Measurements from ENCODE around the gene GRK6.

GRK6 gene

DNA sequence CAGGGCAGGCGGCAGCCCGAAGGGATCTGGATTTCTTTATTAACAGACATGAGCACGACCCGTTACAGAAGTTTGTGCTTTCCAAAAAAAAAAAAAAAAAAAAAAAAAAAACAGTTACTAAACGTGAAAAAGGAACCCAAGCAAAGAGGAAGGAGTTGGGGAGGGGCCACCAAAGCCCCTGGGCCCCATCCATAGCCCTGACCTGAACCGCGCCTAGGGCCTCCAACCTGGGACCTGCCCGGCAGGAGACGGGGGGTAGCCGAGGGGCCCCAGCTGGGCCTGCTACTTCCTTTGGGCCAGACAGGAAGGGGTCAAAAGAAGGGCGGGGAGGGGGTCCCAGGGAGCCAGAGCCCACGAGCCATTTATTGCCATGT, 30.1 kb downstream of the GRK6 start:
- peaks cover 20% of the 10 kb centered on the region for H3K4me1 Mint-ChIP-seq
- TF ChIP-seq, protein P1, sequence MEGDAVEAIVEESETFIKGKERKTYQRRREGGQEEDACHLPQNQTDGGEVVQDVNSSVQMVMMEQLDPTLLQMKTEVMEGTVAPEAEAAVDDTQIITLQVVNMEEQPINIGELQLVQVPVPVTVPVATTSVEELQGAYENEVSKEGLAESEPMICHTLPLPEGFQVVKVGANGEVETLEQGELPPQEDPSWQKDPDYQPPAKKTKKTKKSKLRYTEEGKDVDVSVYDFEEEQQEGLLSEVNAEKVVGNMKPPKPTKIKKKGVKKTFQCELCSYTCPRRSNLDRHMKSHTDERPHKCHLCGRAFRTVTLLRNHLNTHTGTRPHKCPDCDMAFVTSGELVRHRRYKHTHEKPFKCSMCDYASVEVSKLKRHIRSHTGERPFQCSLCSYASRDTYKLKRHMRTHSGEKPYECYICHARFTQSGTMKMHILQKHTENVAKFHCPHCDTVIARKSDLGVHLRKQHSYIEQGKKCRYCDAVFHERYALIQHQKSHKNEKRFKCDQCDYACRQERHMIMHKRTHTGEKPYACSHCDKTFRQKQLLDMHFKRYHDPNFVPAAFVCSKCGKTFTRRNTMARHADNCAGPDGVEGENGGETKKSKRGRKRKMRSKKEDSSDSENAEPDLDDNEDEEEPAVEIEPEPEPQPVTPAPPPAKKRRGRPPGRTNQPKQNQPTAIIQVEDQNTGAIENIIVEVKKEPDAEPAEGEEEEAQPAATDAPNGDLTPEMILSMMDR (IDR thresholded peaks at IDR 0.05; ENCODE audit: unreplicated experiment in 3 of 3): no peak

DNA sequence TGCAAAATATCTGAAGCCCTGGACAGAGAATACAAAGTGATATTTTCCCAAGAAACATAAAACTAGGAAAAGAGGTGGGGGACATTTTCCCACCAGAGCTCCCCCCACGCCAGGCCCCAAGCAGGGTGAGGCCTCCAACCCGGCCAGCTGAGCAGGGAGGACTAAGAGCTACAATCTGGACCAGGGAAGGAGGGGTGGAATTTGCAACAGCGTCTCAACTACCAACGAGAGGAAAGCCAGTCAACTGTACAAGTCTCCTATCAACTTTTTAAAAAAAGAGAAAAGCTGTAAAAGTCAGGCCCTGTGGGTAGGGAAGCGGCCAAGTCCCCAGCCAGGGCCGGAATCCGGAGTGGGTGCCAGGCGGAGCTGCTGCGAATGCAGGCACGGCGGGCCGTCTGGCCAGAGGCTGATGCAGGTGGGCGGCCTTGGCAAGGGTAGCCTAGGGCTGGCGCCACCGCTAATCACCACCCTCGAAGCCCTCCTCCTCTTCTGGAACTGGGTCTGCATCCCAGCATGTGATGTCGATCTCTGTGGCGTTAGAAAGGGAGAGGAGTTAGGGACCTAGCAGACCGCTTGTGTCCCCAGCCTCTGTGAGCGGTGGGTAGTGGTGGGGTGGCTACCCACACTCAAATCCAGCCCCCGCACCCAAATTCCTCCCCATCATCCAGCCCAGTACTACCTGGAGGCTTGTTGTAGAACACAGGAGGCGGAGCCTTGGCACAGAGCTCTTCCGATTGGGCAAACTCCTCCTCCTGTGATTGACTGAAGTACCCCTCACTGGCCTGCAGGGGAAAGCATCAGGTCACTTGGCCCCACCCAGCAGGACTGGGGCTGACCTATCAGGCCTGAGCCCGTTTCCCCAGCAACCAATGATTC, 30.7 kb downstream of the GRK6 start:
- Mint-ChIP-seq H3K9me3 (no peaks in the 10 kb centered on the region), H3K4me1 (peaks cover 22% of the 10 kb centered on the region), H3K4me3 (peak overlapping the region; percentile 63 to 82 (median 75)), H3K27me3 (ENCODE audit: low read depth) (peaks cover 2% of the 10 kb centered on the region), H3K27ac (peak overlapping the region; percentile 82 to 88 (median 82)), H3K36me3 (ENCODE audit: low read depth) (peaks cover 34% of the 10 kb centered on the region)
- TF ChIP-seq, protein P1 (IDR thresholded peaks at IDR 0.05; ENCODE audit: unreplicated experiment in 3 of 3): peak; percentile 62 to 65 (median 63)

More for the DNA sequence above, 30.1 kb downstream of the GRK6 start:
- H3K4me3 Mint-ChIP-seq: peak overlapping the region; percentile 81 to 89 (median 88)
- peak overlapping the region; percentile 79 to 91 (median 88) for H3K27ac Mint-ChIP-seq
- no peaks in the 10 kb centered on the region for H3K9me3 Mint-ChIP-seq
- H3K27me3 Mint-ChIP-seq (ENCODE audit: low read depth): peaks cover 5% of the 10 kb centered on the region
- H3K36me3 Mint-ChIP-seq (ENCODE audit: low read depth): peaks cover 28% of the 10 kb centered on the region

DNA sequence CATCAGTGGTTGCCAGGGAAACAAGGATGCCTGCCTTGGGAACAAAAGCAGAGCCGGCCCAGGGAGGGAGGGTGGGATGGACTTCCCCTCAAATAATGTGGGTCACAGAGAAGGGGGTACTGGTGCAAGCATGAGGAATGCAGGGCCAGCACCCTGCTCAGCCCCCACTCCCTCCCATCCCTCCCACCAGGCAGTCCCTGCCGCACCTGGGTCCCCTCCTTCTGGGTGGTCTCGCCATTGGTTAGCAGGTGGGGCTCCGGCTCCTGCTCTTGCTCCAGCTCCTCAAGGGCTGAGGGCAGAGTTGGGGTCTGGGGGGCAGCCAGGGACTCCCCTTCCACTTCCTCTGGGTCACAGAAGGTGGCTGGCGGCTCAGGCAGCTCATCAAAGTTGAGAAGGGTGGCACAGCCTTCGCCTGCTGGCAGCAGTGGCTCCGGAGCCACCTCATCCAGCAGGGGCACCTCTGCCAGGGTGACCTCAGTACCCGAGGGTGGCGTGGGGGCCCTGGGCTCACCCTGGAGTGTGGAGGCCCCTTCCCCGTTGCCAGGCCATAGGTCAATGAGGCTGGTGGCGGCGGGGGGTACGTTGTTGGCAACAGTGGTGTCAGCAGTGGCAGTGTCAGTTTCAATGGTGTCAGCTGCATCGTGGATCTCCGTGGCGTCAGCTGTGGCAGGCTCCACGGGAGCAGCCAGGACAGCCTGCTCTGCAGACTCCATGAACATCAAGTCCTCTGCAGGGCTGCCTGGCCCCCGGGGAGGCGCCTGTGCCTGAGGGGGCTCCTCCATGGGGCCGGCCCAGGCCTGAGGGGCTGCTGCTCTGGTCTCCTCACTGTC, 31.6 kb downstream of the GRK6 start:
- H3K27ac Mint-ChIP-seq: peak overlapping the region; percentile 82 to 88 (median 82)
- peaks cover 22% of the 10 kb centered on the region for H3K4me1 Mint-ChIP-seq
- TF ChIP-seq, protein P1 (IDR thresholded peaks at IDR 0.05; ENCODE audit: unreplicated experiment in 3 of 3): peak in 1 of 3 experiments; percentile 2
- H3K4me3 Mint-ChIP-seq: peak overlapping the region; percentile 63 to 82 (median 75)
- H3K36me3 Mint-ChIP-seq (ENCODE audit: low read depth): peaks cover 41% of the 10 kb centered on the region
- H3K9me3 Mint-ChIP-seq: no peaks in the 10 kb centered on the region
- no peaks in the 10 kb centered on the region for H3K27me3 Mint-ChIP-seq (ENCODE audit: low read depth)

DNA sequence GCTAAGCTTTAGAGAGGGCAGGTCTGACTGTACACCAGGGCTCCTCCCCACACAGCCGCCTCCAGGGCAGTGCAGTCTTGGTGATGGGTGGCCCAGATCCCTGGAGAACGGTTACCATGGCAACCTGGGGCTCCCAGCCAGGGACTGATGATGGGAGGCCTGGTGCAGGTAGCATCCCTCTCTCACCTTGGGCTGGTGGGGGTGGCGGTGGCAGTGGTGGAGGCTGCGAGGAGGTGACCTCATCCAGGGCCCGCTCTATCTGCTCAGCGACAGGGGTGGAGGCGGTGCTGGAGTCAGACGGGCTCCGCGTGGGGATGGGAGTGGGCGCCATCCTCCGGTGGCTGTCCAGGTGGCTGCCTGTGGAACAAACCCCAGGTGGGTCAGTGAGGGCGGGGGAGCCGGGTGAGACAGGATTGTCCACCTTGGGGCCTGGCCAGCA, 32.5 kb downstream of the GRK6 start:
- TF ChIP-seq, protein P1 (IDR thresholded peaks at IDR 0.05; ENCODE audit: unreplicated experiment in 3 of 3): no peak
- H3K4me1 Mint-ChIP-seq: peaks cover 22% of the 10 kb centered on the region
- H3K4me3 Mint-ChIP-seq: no peak overlapping the region
- no peak overlapping the region for H3K27ac Mint-ChIP-seq
- H3K9me3 Mint-ChIP-seq: no peaks in the 10 kb centered on the region
- H3K36me3 Mint-ChIP-seq (ENCODE audit: low read depth): peaks cover 49% of the 10 kb centered on the region
- no peaks in the 10 kb centered on the region for H3K27me3 Mint-ChIP-seq (ENCODE audit: low read depth)

DNA sequence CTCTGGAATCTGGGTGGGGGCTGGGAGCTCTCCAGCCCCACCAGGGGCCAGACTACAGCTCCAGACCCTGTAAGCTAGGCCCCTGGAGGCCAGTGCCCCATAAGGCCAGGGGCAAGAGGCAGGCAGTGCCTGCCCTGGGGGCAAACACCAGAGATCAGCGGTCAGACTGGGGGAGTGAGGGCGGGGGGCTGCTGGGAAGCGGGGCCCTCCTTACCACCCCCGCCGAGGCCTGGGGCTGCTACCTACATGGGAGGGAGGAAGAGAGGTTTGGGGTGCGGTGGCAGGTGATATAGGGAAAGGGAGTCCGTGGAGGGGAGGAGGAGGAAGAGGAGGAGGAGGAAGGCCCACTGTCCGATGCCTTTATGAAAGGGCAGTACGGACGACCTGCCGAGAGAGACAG, 32.9 kb downstream of the GRK6 start:
- Mint-ChIP-seq H3K27me3 (ENCODE audit: low read depth) (no peaks in the 10 kb centered on the region), H3K27ac (peak overlapping the region in 1 of 3 experiments; percentile 28), H3K4me1 (peaks cover 22% of the 10 kb centered on the region), H3K36me3 (ENCODE audit: low read depth) (peaks cover 49% of the 10 kb centered on the region), H3K9me3 (no peaks in the 10 kb centered on the region), H3K4me3 (no peak overlapping the region)
- TF ChIP-seq, protein P1 (IDR thresholded peaks at IDR 0.05; ENCODE audit: unreplicated experiment in 3 of 3): no peak

Measured in nephron (organoid).